Trophoblast cell (in vitro differentiated cells and primary cell): Measurements from ENCODE around the gene PM20D1.

Source experiments
- DNase-seq, 2 donors: peaks; one replicate each; pipeline ENCODE4 v3.0.0-alpha.2; 2016
- H2AFZ ChIP-seq: 2 replicates; pipeline ENCODE4 v1.6.1; 2013; ENCODE audit warnings: low read length, moderate library complexity, mild to moderate bottlenecking; ENCODE audit not compliant: insufficient read depth, poor library complexity
- H2AK5ac ChIP-seq: 2 replicates; pipeline ENCODE4 v1.6.1; 2013; ENCODE audit warnings: mild to moderate bottlenecking, low read length
- H2BK120ac ChIP-seq: 2 replicates; pipeline ENCODE4 v1.6.1; 2013; ENCODE audit warnings: low read length, mild to moderate bottlenecking, moderate library complexity; ENCODE audit not compliant: insufficient read depth, poor library complexity
- H2BK12ac ChIP-seq: 2 replicates; pipeline ENCODE4 v1.6.1; 2013; ENCODE audit warnings: mild to moderate bottlenecking, low read length, moderate library complexity
- H2BK5ac ChIP-seq: 2 replicates; pipeline ENCODE4 v1.6.1; 2013; ENCODE audit warnings: low read length, low read depth, moderate library complexity, mild to moderate bottlenecking; ENCODE audit not compliant: poor library complexity
- H3K14ac ChIP-seq: 2 replicates; pipeline ENCODE4 v1.6.1; 2013; ENCODE audit warnings: mild to moderate bottlenecking, low read length
- H3K18ac ChIP-seq: 2 replicates; pipeline ENCODE4 v1.6.1; 2013; ENCODE audit warnings: mild to moderate bottlenecking, low read length
- H3K23ac ChIP-seq: 2 replicates; pipeline ENCODE4 v1.6.1; 2013; ENCODE audit warnings: low read length
- H3K27ac ChIP-seq: 2 replicates; pipeline ENCODE4 v1.5.1; 2013; ENCODE audit warnings: low read depth, mild to moderate bottlenecking, inconsistent platforms, low read length, moderate library complexity
- H3K27me3 ChIP-seq: 2 replicates; pipeline ENCODE4 v1.6.1; 2013; ENCODE audit warnings: inconsistent platforms, mild to moderate bottlenecking, low read length, moderate library complexity; ENCODE audit not compliant: insufficient read depth
- H3K36me3 ChIP-seq, 2 experiments: 1 replicate in 1 of 2; 2 replicates in 1 of 2; pipeline ENCODE4 v1.6.1; 2013; ENCODE audit warnings: low read length in 2 of 2, mild to moderate bottlenecking in 2 of 2, moderate library complexity in 1 of 2; ENCODE audit not compliant: insufficient read depth in 2 of 2, control insufficient read depth in 1 of 2
- H3K4ac ChIP-seq: 2 replicates; pipeline ENCODE4 v1.6.1; 2013; ENCODE audit warnings: low read depth, mild to moderate bottlenecking, low read length, moderate library complexity
- H3K4me1 ChIP-seq, 2 experiments: 1 replicate in 1 of 2; 2 replicates in 1 of 2; pipeline ENCODE4 v1.6.1; 2013; ENCODE audit warnings: low read length in 2 of 2, mild to moderate bottlenecking in 2 of 2, moderate library complexity in 1 of 2; ENCODE audit not compliant: insufficient read depth in 2 of 2, control insufficient read depth in 1 of 2
- H3K4me2 ChIP-seq: 2 replicates; pipeline ENCODE4 v1.6.1; 2013; ENCODE audit warnings: inconsistent platforms, mild to moderate bottlenecking, low read length, moderate library complexity
- H3K4me3 ChIP-seq: 2 replicates; pipeline ENCODE4 v1.5.1; 2013; ENCODE audit warnings: mild to moderate bottlenecking, low read depth, low read length, inconsistent platforms
- H3K79me1 ChIP-seq: one replicate; pipeline ENCODE4 v1.6.1; 2013; ENCODE audit warnings: low read length
- H3K79me2 ChIP-seq: 2 replicates; pipeline ENCODE4 v1.6.1; 2013; ENCODE audit warnings: low read length, mild to moderate bottlenecking; ENCODE audit not compliant: control insufficient read depth, insufficient read depth, poor library complexity
- H3K9ac ChIP-seq: 2 replicates; pipeline ENCODE4 v1.6.1; 2013; ENCODE audit warnings: mild to moderate bottlenecking, low read length
- H3K9me3 ChIP-seq: 2 replicates; pipeline ENCODE4 v1.6.1; 2013; ENCODE audit warnings: low read depth, mild to moderate bottlenecking, control low read depth, inconsistent platforms, low read length; ENCODE audit not compliant: insufficient read depth
- H4K12ac ChIP-seq: 2 replicates; pipeline ENCODE4 v1.6.1; 2013; ENCODE audit warnings: low read depth, mild to moderate bottlenecking, low read length, moderate library complexity
- H4K8ac ChIP-seq: 2 replicates; pipeline ENCODE4 v1.6.1; 2013; ENCODE audit warnings: low read depth, mild to moderate bottlenecking, low read length, moderate library complexity
- H4K91ac ChIP-seq: one replicate; pipeline ENCODE4 v1.6.1; 2013; ENCODE audit warnings: low read depth, mild to moderate bottlenecking, low read length, moderate library complexity
- WGBS: extraction: QIAGEN DNeasy Blood & Tissue Kit; methylation state at CpG from one replicate; pipeline ENCODE4 v1.1.7; 2013; ENCODE audit warnings: missing lambda C conversion rate; ENCODE audit not compliant: insufficient read length, insufficient coverage; ENCODE audit errors: extremely low coverage; 5-methylcytosine and 5-hydroxymethylcytosine counted together

PM20D1 gene

GRCh38 chr1:205805082-205805711 is 44.7 kb downstream of the PM20D1 start:
- no peak overlapping the region for H2BK12ac ChIP-seq
- no peaks in the 10 kb centered on the region for H3K79me1 ChIP-seq
- no peak overlapping the region for H3K4me3 ChIP-seq
- H3K9ac ChIP-seq: no peak overlapping the region
- H3K23ac ChIP-seq: no peak overlapping the region
- H3K14ac ChIP-seq: no peak overlapping the region
- no peak overlapping the region for H4K91ac ChIP-seq
- no peak overlapping the region for H2BK5ac ChIP-seq
- H2BK120ac ChIP-seq: no peak overlapping the region
- no peak overlapping the region for H3K18ac ChIP-seq
- DNase-seq: no peak
- no peaks in the 10 kb centered on the region for H3K4me1 ChIP-seq
- no CpG with 5 or more reads among the region's 5 CpGs for WGBS
- H3K27ac ChIP-seq: no peak overlapping the region
- no peak overlapping the region for H2AK5ac ChIP-seq
- no peaks in the 10 kb centered on the region for H3K9me3 ChIP-seq
- H3K4ac ChIP-seq: no peak overlapping the region
- H4K12ac ChIP-seq: no peak overlapping the region
- no peak overlapping the region for H3K4me2 ChIP-seq
- no peak overlapping the region for H4K8ac ChIP-seq
- no peaks in the 10 kb centered on the region for H3K79me2 ChIP-seq
- H3K36me3 ChIP-seq: peaks cover 5 to 8% of the 10 kb centered on the region in 2 experiments
- no peaks in the 10 kb centered on the region for H3K27me3 ChIP-seq
- no peak overlapping the region for H2AFZ ChIP-seq

- H4K91ac ChIP-seq: no peak overlapping the region
- WGBS: no CpG with 5 or more reads among the region's 2 CpGs
- H3K4me3 ChIP-seq: no peak overlapping the region
Measured at GRCh38 chr1:205804605-205805004, 45.3 kb downstream of the PM20D1 start.

GRCh38 chr1:205803986-205804385 is 45.9 kb downstream of the PM20D1 start:
- Histone ChIP-seq H3K23ac (no peak overlapping the region), H2AFZ (no peak overlapping the region), H3K79me2 (no peaks in the 10 kb centered on the region), H3K4ac (no peak overlapping the region), H3K27me3 (no peaks in the 10 kb centered on the region), H3K18ac (no peak overlapping the region), H3K4me2 (no peak overlapping the region), H4K12ac (no peak overlapping the region), H4K91ac (no peak overlapping the region), H3K9ac (no peak overlapping the region), H2BK12ac (no peak overlapping the region), H3K4me3 (no peak overlapping the region), H2BK120ac (no peak overlapping the region), H3K36me3 (peaks cover 9 to 10% of the 10 kb centered on the region in 2 experiments), H2AK5ac (no peak overlapping the region), H2BK5ac (no peak overlapping the region), H4K8ac (no peak overlapping the region), H3K9me3 (no peaks in the 10 kb centered on the region), H3K27ac (no peak overlapping the region), H3K14ac (no peak overlapping the region), H3K4me1 (no peaks in the 10 kb centered on the region), H3K79me1 (no peaks in the 10 kb centered on the region)
- no CpG with 5 or more reads among the region's 4 CpGs for WGBS
- no peak for DNase-seq

More at GRCh38 chr1:205804605-205805004, 45.3 kb downstream of the PM20D1 start:
- Histone ChIP-seq H3K18ac (no peak overlapping the region), H3K79me2 (no peaks in the 10 kb centered on the region), H3K27ac (no peak overlapping the region), H3K36me3 (peaks cover 3 to 6% of the 10 kb centered on the region in 2 experiments), H2BK12ac (no peak overlapping the region), H2AK5ac (no peak overlapping the region), H3K9ac (no peak overlapping the region), H4K12ac (no peak overlapping the region), H2BK120ac (no peak overlapping the region), H3K23ac (no peak overlapping the region), H2BK5ac (no peak overlapping the region), H3K27me3 (no peaks in the 10 kb centered on the region), H3K4me1 (no peaks in the 10 kb centered on the region), H3K4me2 (no peak overlapping the region), H3K9me3 (no peaks in the 10 kb centered on the region), H3K14ac (no peak overlapping the region), H4K8ac (no peak overlapping the region), H3K79me1 (no peaks in the 10 kb centered on the region), H2AFZ (no peak overlapping the region), H3K4ac (no peak overlapping the region)
- no peak for DNase-seq

GRCh38 chr1:205802060-205802459 is 47.9 kb downstream of the PM20D1 start:
- Histone ChIP-seq H2BK120ac (no peak overlapping the region), H3K79me2 (no peaks in the 10 kb centered on the region)
- WGBS: no CpG with 5 or more reads among the region's 8 CpGs

More at GRCh38 chr1:205802060-205802459, 47.9 kb downstream of the PM20D1 start:
- no peak overlapping the region for H2AK5ac ChIP-seq
- no peak overlapping the region for H3K4me2 ChIP-seq
- H3K14ac ChIP-seq: no peak overlapping the region
- H3K27me3 ChIP-seq: no peaks in the 10 kb centered on the region
- peaks cover 17 to 21% of the 10 kb centered on the region in 2 experiments for H3K36me3 ChIP-seq
- no peak overlapping the region for H3K4ac ChIP-seq
- H2BK12ac ChIP-seq: no peak overlapping the region
- H3K4me3 ChIP-seq: no peak overlapping the region
- no peaks in the 10 kb centered on the region for H3K4me1 ChIP-seq
- H4K8ac ChIP-seq: no peak overlapping the region
- H4K91ac ChIP-seq: no peak overlapping the region
- no peak overlapping the region for H3K9ac ChIP-seq
- no peaks in the 10 kb centered on the region for H3K9me3 ChIP-seq
- H4K12ac ChIP-seq: no peak overlapping the region
- H2BK5ac ChIP-seq: no peak overlapping the region
- H3K23ac ChIP-seq: no peak overlapping the region
- no peaks in the 10 kb centered on the region for H3K79me1 ChIP-seq
- DNase-seq: no peak
- H2AFZ ChIP-seq: no peak overlapping the region
- no peak overlapping the region for H3K27ac ChIP-seq
- H3K18ac ChIP-seq: no peak overlapping the region
